Measurements from ENCODE around the gene ABCA12.

ABCA12 gene

DNA sequence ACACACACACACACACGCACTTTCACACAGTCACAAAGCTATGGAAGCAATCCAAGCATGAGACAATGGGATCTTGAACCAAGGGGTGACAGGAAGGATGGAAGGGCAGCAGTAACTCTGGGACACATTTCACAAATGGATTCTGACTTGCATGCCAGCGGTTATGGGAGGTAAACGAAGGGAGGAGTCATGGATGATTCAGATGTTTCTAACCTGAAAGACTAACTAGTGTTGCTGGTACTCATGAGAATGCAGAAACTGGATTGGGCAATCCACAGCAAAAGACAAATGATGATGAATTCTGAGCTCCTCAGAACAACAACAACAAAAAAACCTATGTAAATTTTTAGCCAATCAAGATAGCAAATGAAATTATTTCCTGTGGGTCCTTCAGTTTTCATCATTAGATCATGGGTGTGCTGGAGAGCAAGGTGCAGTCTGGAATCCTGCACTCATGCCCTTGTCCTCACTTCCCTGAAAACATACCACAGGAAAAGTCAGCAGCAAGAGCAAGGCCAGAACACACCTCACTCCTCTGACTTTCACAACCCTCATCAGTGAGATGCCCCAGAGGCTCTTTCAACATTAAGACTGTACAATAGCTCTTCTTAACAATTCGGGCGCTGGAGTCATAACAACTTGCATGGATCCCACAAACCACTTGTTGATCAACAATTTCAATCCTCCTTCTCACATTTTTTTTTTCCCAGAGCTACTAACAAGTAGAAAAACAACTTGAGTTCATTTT, 32.6 kb downstream of the ABCA12 start:
- ChIA-PET POLR2A (no interaction called here), CTCF (no interaction called here)
- TF ChIP-seq, protein P1, sequence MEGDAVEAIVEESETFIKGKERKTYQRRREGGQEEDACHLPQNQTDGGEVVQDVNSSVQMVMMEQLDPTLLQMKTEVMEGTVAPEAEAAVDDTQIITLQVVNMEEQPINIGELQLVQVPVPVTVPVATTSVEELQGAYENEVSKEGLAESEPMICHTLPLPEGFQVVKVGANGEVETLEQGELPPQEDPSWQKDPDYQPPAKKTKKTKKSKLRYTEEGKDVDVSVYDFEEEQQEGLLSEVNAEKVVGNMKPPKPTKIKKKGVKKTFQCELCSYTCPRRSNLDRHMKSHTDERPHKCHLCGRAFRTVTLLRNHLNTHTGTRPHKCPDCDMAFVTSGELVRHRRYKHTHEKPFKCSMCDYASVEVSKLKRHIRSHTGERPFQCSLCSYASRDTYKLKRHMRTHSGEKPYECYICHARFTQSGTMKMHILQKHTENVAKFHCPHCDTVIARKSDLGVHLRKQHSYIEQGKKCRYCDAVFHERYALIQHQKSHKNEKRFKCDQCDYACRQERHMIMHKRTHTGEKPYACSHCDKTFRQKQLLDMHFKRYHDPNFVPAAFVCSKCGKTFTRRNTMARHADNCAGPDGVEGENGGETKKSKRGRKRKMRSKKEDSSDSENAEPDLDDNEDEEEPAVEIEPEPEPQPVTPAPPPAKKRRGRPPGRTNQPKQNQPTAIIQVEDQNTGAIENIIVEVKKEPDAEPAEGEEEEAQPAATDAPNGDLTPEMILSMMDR (IDR thresholded peaks at IDR 0.05; ENCODE audit: control extremely low read depth, extremely low read depth, low read depth, missing control alignments) = no peak
- DNase-seq (ENCODE audit: extremely low spot score) = no peak

DNA sequence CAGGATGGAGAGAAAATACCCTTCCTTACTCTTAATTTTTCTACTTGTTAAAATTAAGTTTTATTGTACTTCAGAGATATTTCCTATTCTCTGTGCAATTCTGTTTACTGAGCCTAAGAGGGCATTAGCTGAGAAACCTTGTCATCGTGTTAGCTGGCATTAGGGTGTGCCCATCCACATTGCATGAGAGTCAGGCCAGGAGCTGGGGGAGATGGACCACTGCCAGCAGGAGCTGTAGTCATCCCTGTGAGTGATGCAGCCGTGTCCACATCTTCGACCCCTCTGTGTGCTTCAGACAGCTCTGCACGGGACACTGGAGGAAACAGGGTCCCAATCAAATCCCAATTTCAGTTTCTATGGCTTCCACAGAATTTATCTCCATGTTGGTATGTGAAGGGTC, 34.2 kb downstream of the ABCA12 start:
- no peak for DNase-seq (ENCODE audit: extremely low spot score)
- TF ChIP-seq, protein P1 (IDR thresholded peaks at IDR 0.05; ENCODE audit: control extremely low read depth, extremely low read depth, low read depth, missing control alignments) = no peak
- CTCF ChIA-PET = no interaction called here
- POLR2A ChIA-PET = no interaction called here

DNA sequence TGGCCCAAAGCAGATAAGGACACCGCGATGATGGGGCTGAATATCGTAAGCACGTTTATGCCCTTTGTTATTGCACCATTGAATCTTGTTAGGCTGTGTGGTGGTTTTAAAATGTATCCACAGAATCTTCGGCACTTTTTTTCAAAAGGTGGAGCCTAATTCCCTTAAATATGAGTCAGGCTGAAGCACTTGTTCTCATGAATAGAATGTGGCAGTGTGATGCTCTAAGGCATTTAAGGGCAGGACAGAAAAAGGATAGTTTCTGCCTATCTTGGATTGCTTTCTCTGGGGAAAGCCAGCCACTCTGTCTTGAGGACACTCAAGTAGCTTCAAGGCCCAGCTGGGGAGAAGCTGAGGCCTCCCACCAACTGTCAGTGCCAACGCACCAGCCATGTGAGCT, 39.6 kb downstream of the ABCA12 start:
- ChIA-PET POLR2A (no interaction called here), CTCF (interaction anchor here (0.7 kb wide), 1 partner anchor 278 kb away, joined by 3 read pairs; no protein-coding TSS in a partner anchor)
- TF ChIP-seq, protein P1 (IDR thresholded peaks at IDR 0.05; ENCODE audit: control extremely low read depth, extremely low read depth, low read depth, missing control alignments) = no peak
- DNase-seq (ENCODE audit: extremely low spot score) = no peak

DNA sequence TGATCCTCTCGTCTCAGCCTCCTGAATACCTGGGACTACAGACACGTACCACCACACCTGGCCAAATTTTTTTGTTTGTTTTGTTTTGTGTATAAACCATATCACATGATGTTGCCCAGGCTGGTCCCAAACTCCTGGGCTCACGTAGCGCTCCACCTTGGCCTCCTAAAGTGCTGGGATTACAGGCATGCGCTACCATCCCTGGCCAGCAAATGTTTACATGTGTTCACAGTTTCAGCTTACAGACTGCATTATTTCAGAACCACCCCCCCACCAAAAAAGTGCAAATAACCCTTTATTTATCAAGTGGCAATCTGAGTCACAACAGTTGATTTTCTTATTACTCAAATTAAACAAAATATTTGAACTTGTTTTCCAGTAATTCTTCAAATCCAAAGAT, 54.3 kb downstream of the ABCA12 start:
- no peak for DNase-seq (ENCODE audit: extremely low spot score)
- TF ChIP-seq, protein P1 (IDR thresholded peaks at IDR 0.05; ENCODE audit: control extremely low read depth, extremely low read depth, low read depth, missing control alignments) = no peak
- ChIA-PET POLR2A (no interaction called here), CTCF (no interaction called here)

DNA sequence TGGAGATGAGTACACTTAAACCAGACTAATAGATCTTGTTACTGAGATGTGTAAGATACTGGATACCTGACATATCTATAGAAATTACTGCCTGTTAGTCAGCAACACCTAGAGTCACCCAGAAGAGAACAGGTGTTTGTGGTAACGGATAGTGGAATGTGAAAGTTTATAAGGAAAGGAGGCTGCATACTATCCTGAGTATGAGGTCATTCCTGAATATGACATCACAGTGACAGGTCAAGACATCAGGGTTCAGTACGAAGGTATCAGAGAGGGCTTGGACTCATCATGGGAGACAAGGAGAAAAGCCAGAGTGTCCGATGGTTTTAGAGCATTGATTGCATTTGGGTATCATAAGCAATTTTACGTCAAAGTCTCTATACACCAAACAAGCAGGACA, 55.3 kb downstream of the ABCA12 start:
- ChIA-PET POLR2A (no interaction called here), CTCF (no interaction called here)
- TF ChIP-seq, protein P1 (IDR thresholded peaks at IDR 0.05; ENCODE audit: control extremely low read depth, extremely low read depth, low read depth, missing control alignments) = no peak
- DNase-seq (ENCODE audit: extremely low spot score) = no peak

DNA sequence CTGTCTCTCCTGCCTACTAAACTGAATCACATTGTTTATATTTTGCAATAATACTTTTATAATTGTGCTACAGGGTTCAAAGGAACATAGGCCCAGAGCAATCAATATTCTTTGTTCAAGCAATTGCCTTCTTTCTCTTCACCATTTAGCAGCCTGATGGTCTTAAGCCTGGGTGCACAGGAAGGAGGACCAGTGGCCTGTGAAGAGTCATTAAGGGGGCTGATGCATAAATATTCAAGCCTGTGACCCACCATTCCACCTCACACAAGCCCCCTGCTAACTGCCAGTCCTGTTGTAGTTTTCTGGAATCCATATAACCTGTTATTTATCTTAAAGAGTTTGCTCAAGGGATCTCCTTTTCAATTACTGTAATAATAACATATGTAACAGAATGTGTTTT, 56.0 kb downstream of the ABCA12 start:
- ChIA-PET CTCF (no interaction called here), POLR2A (no interaction called here)
- TF ChIP-seq, protein P1 (IDR thresholded peaks at IDR 0.05; ENCODE audit: control extremely low read depth, extremely low read depth, low read depth, missing control alignments) = no peak
- no peak for DNase-seq (ENCODE audit: extremely low spot score)

Measured in GM10248 (cell line).